Natural killer cell (primary cell): ENCODE data around the gene TAF7L. TPM values are rescaled to one million over a fixed set of nuclear protein-coding genes. Genes with fewer than 3 reads are reported as not detected.

Source experiments
- ATAC-seq, 3 donors: fragments of 150-1000 bp in 2 of 3; fragments of 200-7000 bp in 1 of 3; cut with Tn5 transposase; 1 replicate in 1 of 3; 2 replicates in 2 of 3; pipeline ENCODE4 v1.10.0; 2021; ENCODE audit warnings: mild to moderate bottlenecking in 2 of 3, moderate library complexity in 2 of 3
- DNase-seq, 2 donors: peaks; one replicate each; pipeline versions ENCODE4 v3.0.0 to v3.0.0-alpha.2; 2013 to 2021; ENCODE audit warnings: mixed read lengths in 1 of 2
- H3K27ac ChIP-seq: one replicate; pipeline ENCODE4 v1.5.1; 2013; ENCODE audit warnings: mild to moderate bottlenecking, low read length
- H3K27me3 ChIP-seq: one replicate; pipeline ENCODE4 v1.6.1; 2013; ENCODE audit warnings: low read length; ENCODE audit not compliant: control insufficient read depth, insufficient read depth
- H3K36me3 ChIP-seq: one replicate; pipeline ENCODE4 v1.6.1; 2013; ENCODE audit warnings: low read length; ENCODE audit not compliant: control insufficient read depth, insufficient read depth
- H3K4me1 ChIP-seq: one replicate; pipeline ENCODE4 v1.6.1; 2013; ENCODE audit warnings: low read length; ENCODE audit not compliant: control insufficient read depth, insufficient read depth
- H3K4me3 ChIP-seq: one replicate; pipeline ENCODE4 v1.5.1; 2013; ENCODE audit warnings: low read length
- H3K9me3 ChIP-seq: one replicate; pipeline ENCODE4 v1.6.1; 2013; ENCODE audit warnings: low read length; ENCODE audit not compliant: control insufficient read depth, insufficient read depth
- H3K27ac Mint-ChIP-seq, 2 donors: one replicate each; pipeline ENCODE4 v1.8.0; 2022; ENCODE audit warnings: mild to moderate bottlenecking in 2 of 2, mixed read lengths in 2 of 2, moderate library complexity in 1 of 2
- H3K27me3 Mint-ChIP-seq, 2 donors: one replicate each; pipeline ENCODE4 v1.8.0; 2022; ENCODE audit warnings: low read depth in 2 of 2, mixed read lengths in 2 of 2
- H3K36me3 Mint-ChIP-seq: one replicate; pipeline ENCODE4 v1.8.0; 2022; ENCODE audit warnings: mixed read lengths
- H3K4me1 Mint-ChIP-seq, 2 donors: one replicate each; pipeline ENCODE4 v1.8.0; 2022; ENCODE audit warnings: mixed read lengths in 2 of 2
- H3K4me3 Mint-ChIP-seq: one replicate; pipeline ENCODE4 v1.8.0; 2022; ENCODE audit warnings: mild to moderate bottlenecking, moderate library complexity, mixed read lengths
- H3K9me3 Mint-ChIP-seq, 2 donors: one replicate each; pipeline ENCODE4 v1.8.0; 2022; ENCODE audit warnings: mixed read lengths in 2 of 2
- CTCF ChIP-seq: fragments of 200-600 bp; IDR thresholded peaks from one replicate; pipeline ENCODE4 v1.8.0; 2022; ENCODE audit warnings: antibody characterized with exemption
- WGBS: methylation state at CpG from one replicate; pipeline ENCODE4 v1.1.7; 2013; ENCODE audit warnings: missing lambda C conversion rate; ENCODE audit not compliant: insufficient coverage; 5-methylcytosine and 5-hydroxymethylcytosine counted together
- intact Hi-C: fragments of 100-400 bp; cut with micrococcal nuclease; formaldehyde crosslinking; loops from one replicate; pipeline ENCODE4 v1.14.2; 2022
- total RNA-seq, 4 donors: library from RNA; stranded (reverse); fragments of 120-200 nt in 1 of 4; gene quantifications; one replicate each; pipeline versions ENCODE4 v1.2.3 to v1.2.4, GENCODE V29; 2013 to 2022

The TAF7L gene
- total RNA-seq, 3 donors from 2014 or later (not counting 1 experiment from before 2014, with no cell fraction given), result not detected

- ATAC-seq, result no peak
- DNase-seq, result no peak
- no peak overlapping the region for H3K4me3 Mint-ChIP-seq
Measured at GRCh38 chrX:101241531-101241930, 49.6 kb downstream of the TAF7L start.

GRCh38 chrX:101237041-101237440, 54.1 kb downstream of the TAF7L start:
- Histone ChIP-seq H3K27ac (no peak overlapping the region), H3K9me3 (no peaks in the 10 kb centered on the region), H3K4me1 (no peaks in the 10 kb centered on the region), H3K27me3 (no peaks in the 10 kb centered on the region), H3K4me3 (no peak overlapping the region), H3K36me3 (no peaks in the 10 kb centered on the region)
- H3K4me1 Mint-ChIP-seq, result no peaks in the 10 kb centered on the region
- DNase-seq (no peak), ATAC-seq (no peak)
- H3K4me3 Mint-ChIP-seq, result no peak overlapping the region
- no peaks in the 10 kb centered on the region for H3K36me3 Mint-ChIP-seq
- H3K27ac Mint-ChIP-seq, result no peak overlapping the region
- H3K27me3 Mint-ChIP-seq, result no peaks in the 10 kb centered on the region
- TF ChIP-seq CTCF, result no peak
- WGBS, result 92% methylated on average over 2 of the region's 2 CpGs
- no peaks in the 10 kb centered on the region for H3K9me3 Mint-ChIP-seq
- intact Hi-C loops, result no loop called here

More at GRCh38 chrX:101241531-101241930, 49.6 kb downstream of the TAF7L start:
- H3K36me3 ChIP-seq, result no peaks in the 10 kb centered on the region
- 89% methylated on average over 9 of the region's 9 CpGs for WGBS
- no peaks in the 10 kb centered on the region for H3K4me1 ChIP-seq
- no peak overlapping the region for H3K27ac Mint-ChIP-seq
- H3K27me3 Mint-ChIP-seq, result no peaks in the 10 kb centered on the region
- no peaks in the 10 kb centered on the region for H3K4me1 Mint-ChIP-seq
- TF ChIP-seq CTCF, result no peak
- H3K27me3 ChIP-seq, result no peaks in the 10 kb centered on the region
- intact Hi-C loops, result no loop called here
- no peaks in the 10 kb centered on the region for H3K36me3 Mint-ChIP-seq
- H3K9me3 Mint-ChIP-seq, result no peaks in the 10 kb centered on the region
- H3K4me3 ChIP-seq, result no peak overlapping the region
- no peak overlapping the region for H3K27ac ChIP-seq
- no peaks in the 10 kb centered on the region for H3K9me3 ChIP-seq

GRCh38 chrX:101232316-101232715, 58.8 kb downstream of the TAF7L start:
- WGBS, result 66% methylated on average over 5 of the region's 5 CpGs
- Mint-ChIP-seq H3K27ac (no peak overlapping the region), H3K9me3 (no peaks in the 10 kb centered on the region), H3K36me3 (no peaks in the 10 kb centered on the region), H3K4me3 (no peak overlapping the region), H3K27me3 (peaks cover 0 to 6% of the 10 kb centered on the region in 2 donors), H3K4me1 (no peaks in the 10 kb centered on the region)
- Histone ChIP-seq H3K27ac (no peak overlapping the region), H3K27me3 (no peaks in the 10 kb centered on the region), H3K9me3 (no peaks in the 10 kb centered on the region), H3K4me1 (no peaks in the 10 kb centered on the region), H3K4me3 (no peak overlapping the region), H3K36me3 (no peaks in the 10 kb centered on the region)
- ATAC-seq, result no peak
- intact Hi-C loops, result no loop called here
- TF ChIP-seq CTCF, result no peak
- DNase-seq, result no peak

- Histone ChIP-seq H3K4me3 (no peak overlapping the region), H3K27me3 (no peaks in the 10 kb centered on the region), H3K4me1 (no peaks in the 10 kb centered on the region), H3K36me3 (no peaks in the 10 kb centered on the region), H3K9me3 (no peaks in the 10 kb centered on the region), H3K27ac (no peak overlapping the region)
- Mint-ChIP-seq H3K27me3 (peaks cover 0 to 8% of the 10 kb centered on the region in 2 donors), H3K36me3 (no peaks in the 10 kb centered on the region), H3K4me3 (no peak overlapping the region), H3K9me3 (no peaks in the 10 kb centered on the region), H3K27ac (no peak overlapping the region), H3K4me1 (no peaks in the 10 kb centered on the region)
- ATAC-seq, result no peak
- DNase-seq, result no peak
- intact Hi-C loops, result no loop called here
- WGBS, result 100% methylated on average over 1 of the region's 1 CpG
- no peak for TF ChIP-seq CTCF
Measured at GRCh38 chrX:101231080-101231479, 60.1 kb downstream of the TAF7L start.
